ENCODE measurements around the gene ZYX. TPM values are rescaled to one million over a fixed set of nuclear protein-coding genes. Genes with fewer than 3 reads are reported as not detected.

Gene ZYX
- total RNA-seq, 1 donor from 2014 or later: 263 TPM

- ATAC-seq (no peak), DNase-seq (no peak)
- no peak overlapping the region for H3K4me3 ChIP-seq
- intact Hi-C loops (cut with DNase I): no loop called here
- no peak for TF ChIP-seq CTCF (IDR thresholded peaks at IDR 0.05)
- H3K4me1 ChIP-seq: no peaks in the 10 kb centered on the region
- no peaks in the 10 kb centered on the region for H3K9me3 ChIP-seq
- H3K27ac ChIP-seq: no peak overlapping the region
- no peaks in the 10 kb centered on the region for H3K27me3 ChIP-seq
- no peaks in the 10 kb centered on the region for H3K36me3 ChIP-seq
Measured at GRCh38 chr7:143354376-143354775, 26.8 kb upstream of the ZYX start.

- no peaks in the 10 kb centered on the region for H3K36me3 ChIP-seq
- H3K27me3 ChIP-seq: no peaks in the 10 kb centered on the region
- intact Hi-C loops (cut with DNase I): no loop called here
- no peak overlapping the region for H3K27ac ChIP-seq
- ATAC-seq: peak; percentile 81
- DNase-seq: peak; percentile 79
- no peaks in the 10 kb centered on the region for H3K4me1 ChIP-seq
- no peak overlapping the region for H3K4me3 ChIP-seq
- no peaks in the 10 kb centered on the region for H3K9me3 ChIP-seq
- no peak for TF ChIP-seq CTCF (IDR thresholded peaks at IDR 0.05)
Measured at GRCh38 chr7:143354965-143355364, 26.2 kb upstream of the ZYX start.

GRCh38 chr7:143355450-143356385, 25.4 kb upstream of the ZYX start:
- DNase-seq (no peak), ATAC-seq (no peak)
- no peaks in the 10 kb centered on the region for H3K36me3 ChIP-seq
- intact Hi-C loops (cut with DNase I): no loop called here
- H3K9me3 ChIP-seq: no peaks in the 10 kb centered on the region
- TF ChIP-seq CTCF (IDR thresholded peaks at IDR 0.05): no peak
- H3K4me3 ChIP-seq: no peak overlapping the region
- no peaks in the 10 kb centered on the region for H3K4me1 ChIP-seq
- no peak overlapping the region for H3K27ac ChIP-seq
- no peaks in the 10 kb centered on the region for H3K27me3 ChIP-seq

- intact Hi-C loops (cut with DNase I): no loop called here
- Histone ChIP-seq H3K27ac (no peak overlapping the region), H3K4me3 (no peak overlapping the region), H3K4me1 (no peaks in the 10 kb centered on the region), H3K27me3 (peaks cover 1% of the 10 kb centered on the region), H3K9me3 (no peaks in the 10 kb centered on the region), H3K36me3 (no peaks in the 10 kb centered on the region)
- TF ChIP-seq CTCF (IDR thresholded peaks at IDR 0.05): no peak
- ATAC-seq (no peak), DNase-seq (no peak)
Measured at GRCh38 chr7:143356414-143357050, 24.6 kb upstream of the ZYX start.

GRCh38 chr7:143358626-143359025, 22.5 kb upstream of the ZYX start:
- H3K27me3 ChIP-seq: peaks cover 17% of the 10 kb centered on the region
- H3K4me3 ChIP-seq: no peak overlapping the region
- intact Hi-C loops (cut with DNase I): no loop called here
- no peak for DNase-seq
- no peak overlapping the region for H3K27ac ChIP-seq
- H3K9me3 ChIP-seq: no peaks in the 10 kb centered on the region
- ATAC-seq: no peak
- peaks cover 4% of the 10 kb centered on the region for H3K4me1 ChIP-seq
- H3K36me3 ChIP-seq: no peaks in the 10 kb centered on the region
- TF ChIP-seq CTCF (IDR thresholded peaks at IDR 0.05): no peak
